Hepatocyte (in vitro differentiated cells): ENCODE data around the gene PPP3R1.

ENCODE experiments used
- CTCF ChIP-seq: fragments of 200-600 bp; sonication (generic); IDR thresholded peaks from 2 replicates; pipeline ENCODE4 v1.5.1; 2016; ENCODE audit warnings: antibody characterized with exemption, mild to moderate bottlenecking; ENCODE audit not compliant: poor library complexity
- EZH2 ChIP-seq: fragments of 200-600 bp; sonication (generic); IDR thresholded peaks from 2 replicates; pipeline ENCODE4 v1.6.1; 2016; ENCODE audit warnings: antibody characterized with exemption, mild to moderate bottlenecking, borderline replicate concordance

- TF ChIP-seq CTCF (peak; percentile 63), EZH2 (no peak)
These were observed 39.9 kb upstream of the PPP3R1 start for GRCh38 chr2:68292108-68292710.
